GM23338 (cell line): Measurements from ENCODE around the gene TNFRSF19. TPM values are rescaled to one million over a fixed set of nuclear protein-coding genes. Genes with fewer than 3 reads are reported as not detected.

ENCODE experiments used
- ATAC-seq: fragments of 200-7000 bp; cut with Tn5 transposase; 3 replicates; pipeline ENCODE4 v1.9.1; 2020
- DNase-seq: peaks from one replicate; pipeline ENCODE4 v3.0.0-alpha.2; 2015; ENCODE audit warnings: low spot score
- H2AFZ ChIP-seq: fragments of 200-600 bp; sonication (generic); 2 replicates; pipeline ENCODE4 v1.8.0; 2016; ENCODE audit warnings: antibody characterized with exemption, mild to moderate bottlenecking, moderate library complexity
- H3F3A ChIP-seq: fragments of 200-600 bp; sonication (generic); replicated peaks from 2 replicates; pipeline ENCODE4 v1.8.0; 2017; ENCODE audit warnings: antibody characterized with exemption, mixed run types, low read depth
- H3K27ac ChIP-seq: fragments of 200-600 bp; sonication (generic); 2 replicates; pipeline ENCODE4 v1.6.1; 2016; ENCODE audit warnings: low read depth
- H3K27me3 ChIP-seq: fragments of 200-600 bp; sonication (generic); 2 replicates; pipeline ENCODE4 v1.8.0; 2016; ENCODE audit warnings: mild to moderate bottlenecking, mixed run types, moderate library complexity; ENCODE audit not compliant: insufficient read depth
- H3K36me3 ChIP-seq: fragments of 200-600 bp; sonication (generic); 2 replicates; pipeline ENCODE4 v1.8.0; 2016; ENCODE audit warnings: mild to moderate bottlenecking; ENCODE audit not compliant: insufficient read depth
- H3K4me1 ChIP-seq: fragments of 200-600 bp; sonication (generic); 2 replicates; pipeline ENCODE4 v1.8.0; 2016; ENCODE audit warnings: mild to moderate bottlenecking, moderate library complexity; ENCODE audit not compliant: insufficient read depth
- H3K4me2 ChIP-seq: fragments of 200-600 bp; sonication (generic); 2 replicates; pipeline ENCODE4 v1.7.1; 2017; ENCODE audit warnings: mixed run types
- H3K4me3 ChIP-seq: fragments of 200-600 bp; sonication (generic); 2 replicates; pipeline ENCODE4 v1.6.1; 2016; ENCODE audit warnings: mixed run types
- H3K79me2 ChIP-seq: fragments of 200-600 bp; sonication (generic); replicated peaks from 2 replicates; pipeline ENCODE4 v1.8.0; 2017; ENCODE audit warnings: mild to moderate bottlenecking; ENCODE audit not compliant: insufficient read depth
- H3K9me2 ChIP-seq: fragments of 200-600 bp; sonication (generic); 2 replicates; pipeline ENCODE4 v1.8.0; 2017; ENCODE audit not compliant: insufficient read depth
- H4K20me1 ChIP-seq: fragments of 200-600 bp; sonication (generic); replicated peaks from 2 replicates; pipeline ENCODE4 v1.8.0; 2017; ENCODE audit warnings: mild to moderate bottlenecking; ENCODE audit not compliant: insufficient read depth
- H3K27ac Mint-ChIP-seq: 2 replicates; pipeline ENCODE4 v1.8.0; 2020; ENCODE audit warnings: inconsistent platforms, mild to moderate bottlenecking, moderate library complexity, mixed read lengths
- H3K27me3 Mint-ChIP-seq: 3 replicates; pipeline ENCODE4 v1.8.0; 2022; ENCODE audit warnings: low read depth, mild to moderate bottlenecking, moderate library complexity, mixed read lengths, inconsistent platforms; ENCODE audit not compliant: insufficient read depth, poor library complexity
- H3K36me3 Mint-ChIP-seq: 3 replicates; pipeline ENCODE4 v1.8.0; 2021; ENCODE audit warnings: low read depth, mild to moderate bottlenecking, inconsistent platforms, moderate library complexity, mixed read lengths
- H3K4me1 Mint-ChIP-seq: 3 replicates; pipeline ENCODE4 v1.8.0; 2020; ENCODE audit warnings: mild to moderate bottlenecking, inconsistent platforms, mixed read lengths
- H3K4me3 Mint-ChIP-seq: 3 replicates; pipeline ENCODE4 v1.8.0; 2021; ENCODE audit warnings: moderate library complexity, mild to moderate bottlenecking, inconsistent platforms, mixed read lengths
- H3K9me3 Mint-ChIP-seq: 3 replicates; pipeline ENCODE4 v1.8.0; 2020; ENCODE audit warnings: moderate library complexity, mild to moderate bottlenecking, inconsistent platforms, mixed read lengths
- EZH2 ChIP-seq: fragments of 200-600 bp; sonication (generic); IDR thresholded peaks from one replicate; pipeline ENCODE4 v1.8.0; 2017; ENCODE audit warnings: antibody characterized with exemption, mild to moderate bottlenecking, low read depth; ENCODE audit not compliant: unreplicated experiment
- JUNB ChIP-seq: IDR thresholded peaks from one replicate; pipeline ENCODE4 v1.6.1; 2016; ENCODE audit warnings: antibody characterized with exemption; ENCODE audit not compliant: unreplicated experiment
- POLR2AphosphoS5 ChIP-seq: IDR thresholded peaks from 2 replicates; pipeline ENCODE4 v1.6.1; 2016; ENCODE audit warnings: antibody characterized with exemption, low read depth
- ZNF114 ChIP-seq: fragments of 250-450 bp; sonication (Bioruptor Pico); IDR thresholded peaks from 2 replicates; pipeline ENCODE4 v1.5.0; 2020; ENCODE audit warnings: mild to moderate bottlenecking, moderate library complexity
- ZNF462 ChIP-seq: fragments of 250-450 bp; sonication (Bioruptor Pico); IDR thresholded peaks from 2 replicates; pipeline ENCODE4 v1.5.0; 2020; ENCODE audit warnings: mild to moderate bottlenecking, moderate library complexity
- polyA plus RNA-seq: library from polyadenylated mRNA; unstranded; fragments of >200 nt; fragmentation: Nextera tagmentation; extraction: Ambion mirVana; gene quantifications from 2 replicates; pipeline ENCODE4 v1.2.1, GENCODE V29; 2016
- total RNA-seq: library from RNA; depleted of rRNA; stranded (reverse); fragments of >200 nt; shearing (Covaris generic); gene quantifications from 2 replicates; pipeline ENCODE4 v1.2.3, GENCODE V29; 2014
- TF ChIP-seq, protein P1 (sequence below), 2 experiments: fragments of 200-600 bp in 1 of 2; sonication (generic) in 1 of 2; conservative IDR thresholded peaks; 2 replicates each; pipeline versions ENCODE4 v1.5.1 to v1.6.1; 2016 to 2017; ENCODE audit warnings: antibody characterized with exemption in 2 of 2, low read depth in 2 of 2, mild to moderate bottlenecking in 2 of 2, moderate library complexity in 1 of 2
- TF ChIP-seq, protein P2 (sequence below): IDR thresholded peaks from one replicate; pipeline ENCODE4 v1.6.1; 2018; ENCODE audit warnings: antibody characterized with exemption; ENCODE audit not compliant: unreplicated experiment

Gene TNFRSF19
- total and polyA plus RNA-seq, 2 experiments from 2014 or later: 0.21 to 0.35 TPM

- Mint-ChIP-seq H3K4me1 (no peaks in the 10 kb centered on the region), H3K9me3 (peaks cover 36% of the 10 kb centered on the region), H3K36me3 (peaks cover 22% of the 10 kb centered on the region), H3K27me3 (peaks cover 9% of the 10 kb centered on the region), H3K27ac (no peak overlapping the region), H3K4me3 (no peak overlapping the region)
- no peaks in the 10 kb centered on the region for H3K36me3 ChIP-seq
- no peak overlapping the region for H3K4me3 ChIP-seq
- H3F3A ChIP-seq: no peaks in the 10 kb centered on the region
- no peaks in the 10 kb centered on the region for H4K20me1 ChIP-seq
- no peaks in the 10 kb centered on the region for H3K4me1 ChIP-seq
- H2AFZ ChIP-seq: peak overlapping the region; percentile 87; the same call in 1 of the 2 replicates
- no peak overlapping the region for H3K27ac ChIP-seq
- H3K27me3 ChIP-seq: no peaks in the 10 kb centered on the region
- no peaks in the 10 kb centered on the region for H3K79me2 ChIP-seq
- ATAC-seq (no peak), DNase-seq (no peak)
- TF ChIP-seq ZNF114: no peak
- no peak for TF ChIP-seq EZH2
- TF ChIP-seq, protein P1, sequence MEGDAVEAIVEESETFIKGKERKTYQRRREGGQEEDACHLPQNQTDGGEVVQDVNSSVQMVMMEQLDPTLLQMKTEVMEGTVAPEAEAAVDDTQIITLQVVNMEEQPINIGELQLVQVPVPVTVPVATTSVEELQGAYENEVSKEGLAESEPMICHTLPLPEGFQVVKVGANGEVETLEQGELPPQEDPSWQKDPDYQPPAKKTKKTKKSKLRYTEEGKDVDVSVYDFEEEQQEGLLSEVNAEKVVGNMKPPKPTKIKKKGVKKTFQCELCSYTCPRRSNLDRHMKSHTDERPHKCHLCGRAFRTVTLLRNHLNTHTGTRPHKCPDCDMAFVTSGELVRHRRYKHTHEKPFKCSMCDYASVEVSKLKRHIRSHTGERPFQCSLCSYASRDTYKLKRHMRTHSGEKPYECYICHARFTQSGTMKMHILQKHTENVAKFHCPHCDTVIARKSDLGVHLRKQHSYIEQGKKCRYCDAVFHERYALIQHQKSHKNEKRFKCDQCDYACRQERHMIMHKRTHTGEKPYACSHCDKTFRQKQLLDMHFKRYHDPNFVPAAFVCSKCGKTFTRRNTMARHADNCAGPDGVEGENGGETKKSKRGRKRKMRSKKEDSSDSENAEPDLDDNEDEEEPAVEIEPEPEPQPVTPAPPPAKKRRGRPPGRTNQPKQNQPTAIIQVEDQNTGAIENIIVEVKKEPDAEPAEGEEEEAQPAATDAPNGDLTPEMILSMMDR (conservative IDR thresholded peaks at IDR 0.05; ENCODE audit: low read depth in 2 of 2): no peak
- TF ChIP-seq, protein P2, sequence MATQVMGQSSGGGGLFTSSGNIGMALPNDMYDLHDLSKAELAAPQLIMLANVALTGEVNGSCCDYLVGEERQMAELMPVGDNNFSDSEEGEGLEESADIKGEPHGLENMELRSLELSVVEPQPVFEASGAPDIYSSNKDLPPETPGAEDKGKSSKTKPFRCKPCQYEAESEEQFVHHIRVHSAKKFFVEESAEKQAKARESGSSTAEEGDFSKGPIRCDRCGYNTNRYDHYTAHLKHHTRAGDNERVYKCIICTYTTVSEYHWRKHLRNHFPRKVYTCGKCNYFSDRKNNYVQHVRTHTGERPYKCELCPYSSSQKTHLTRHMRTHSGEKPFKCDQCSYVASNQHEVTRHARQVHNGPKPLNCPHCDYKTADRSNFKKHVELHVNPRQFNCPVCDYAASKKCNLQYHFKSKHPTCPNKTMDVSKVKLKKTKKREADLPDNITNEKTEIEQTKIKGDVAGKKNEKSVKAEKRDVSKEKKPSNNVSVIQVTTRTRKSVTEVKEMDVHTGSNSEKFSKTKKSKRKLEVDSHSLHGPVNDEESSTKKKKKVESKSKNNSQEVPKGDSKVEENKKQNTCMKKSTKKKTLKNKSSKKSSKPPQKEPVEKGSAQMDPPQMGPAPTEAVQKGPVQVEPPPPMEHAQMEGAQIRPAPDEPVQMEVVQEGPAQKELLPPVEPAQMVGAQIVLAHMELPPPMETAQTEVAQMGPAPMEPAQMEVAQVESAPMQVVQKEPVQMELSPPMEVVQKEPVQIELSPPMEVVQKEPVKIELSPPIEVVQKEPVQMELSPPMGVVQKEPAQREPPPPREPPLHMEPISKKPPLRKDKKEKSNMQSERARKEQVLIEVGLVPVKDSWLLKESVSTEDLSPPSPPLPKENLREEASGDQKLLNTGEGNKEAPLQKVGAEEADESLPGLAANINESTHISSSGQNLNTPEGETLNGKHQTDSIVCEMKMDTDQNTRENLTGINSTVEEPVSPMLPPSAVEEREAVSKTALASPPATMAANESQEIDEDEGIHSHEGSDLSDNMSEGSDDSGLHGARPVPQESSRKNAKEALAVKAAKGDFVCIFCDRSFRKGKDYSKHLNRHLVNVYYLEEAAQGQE: no peak
- TF ChIP-seq POLR2AphosphoS5: no peak
- no peak for TF ChIP-seq ZNF462
- TF ChIP-seq JUNB: no peak
- no peaks in the 10 kb centered on the region for H3K9me2 ChIP-seq
- H3K4me2 ChIP-seq: no peak overlapping the region
Measured at GRCh38 chr13:23716401-23716800, 146.2 kb downstream of the TNFRSF19 start.
